PC-3 (cell line): ENCODE data around the gene GNGT1. TPM values are rescaled to one million over a fixed set of nuclear protein-coding genes. Genes with fewer than 3 reads are reported as not detected.

Source experiments
- ATAC-seq: fragments of 200-7000 bp; cut with Tn5 transposase; 2 replicates; pipeline ENCODE4 v1.9.1; 2020; ENCODE audit warnings: mild to moderate bottlenecking, moderate library complexity
- BruUV-seq: library from RNA; stranded (reverse); fragments of 400-500 nt; replicated peaks from 2 replicates; lab custom pipeline; 2021; lab: Mats Ljungman, UMichigan
- CTCF ChIA-PET: fragments of 300-600 bp; sonication (Branson Sonifier 250); formaldehyde crosslinking; loops from one replicate; lab custom pipeline; 2022; ENCODE audit warnings: antibody characterized with exemption; lab: Charles Lee
- POLR2A ChIA-PET: fragments of 300-600 bp; sonication (Branson Sonifier 250); formaldehyde crosslinking; loops from one replicate; lab custom pipeline; 2022; ENCODE audit warnings: antibody characterized with exemption; ENCODE audit not compliant: unreplicated experiment; lab: Charles Lee
- DNase-seq: peaks from one replicate; pipeline ENCODE4 v3.0.0-alpha.2; 2015
- H2AFZ ChIP-seq: fragments of 300-600 bp; sonication (generic); 2 replicates; pipeline ENCODE4 v1.6.0; 2016; ENCODE audit warnings: antibody characterized with exemption, low read length
- H3F3A ChIP-seq: fragments of 300-600 bp; sonication (generic); one replicate; pipeline ENCODE4 v1.6.0; 2017; ENCODE audit warnings: antibody characterized with exemption, low read length, control low read depth, mild to moderate bottlenecking; ENCODE audit not compliant: unreplicated experiment
- H3K27ac ChIP-seq: fragments of 300-600 bp; sonication (generic); 2 replicates; pipeline ENCODE4 v1.5.1; 2016; ENCODE audit warnings: mild to moderate bottlenecking, low read length
- H3K27me3 ChIP-seq: fragments of 300-600 bp; sonication (generic); 2 replicates; pipeline ENCODE4 v1.6.1; 2016; ENCODE audit warnings: low read length, mixed read lengths
- H3K36me3 ChIP-seq: fragments of 300-600 bp; sonication (generic); 2 replicates; pipeline ENCODE4 v1.6.1; 2016; ENCODE audit warnings: low read depth, mixed run types, low read length, mixed read lengths
- H3K4me1 ChIP-seq: fragments of 300-600 bp; sonication (generic); 2 replicates; pipeline ENCODE4 v1.5.1; 2016; ENCODE audit warnings: low read length; ENCODE audit not compliant: insufficient read depth
- H3K4me2 ChIP-seq: fragments of 300-600 bp; sonication (generic); 2 replicates; pipeline ENCODE4 v1.6.0; 2016; ENCODE audit warnings: low read length
- H3K4me3 ChIP-seq: fragments of 300-600 bp; sonication (generic); 2 replicates; pipeline ENCODE4 v1.5.1; 2016; ENCODE audit warnings: mild to moderate bottlenecking, low read length, mixed read lengths
- H3K79me2 ChIP-seq: fragments of 300-600 bp; sonication (generic); 2 replicates; pipeline ENCODE4 v1.6.1; 2017; ENCODE audit warnings: low read length, mixed read lengths
- H3K9ac ChIP-seq: fragments of 300-600 bp; sonication (generic); 2 replicates; pipeline ENCODE4 v1.6.0; 2016; ENCODE audit warnings: mild to moderate bottlenecking, low read length
- H3K9me2 ChIP-seq: fragments of 300-600 bp; sonication (generic); replicated peaks from 2 replicates; pipeline ENCODE4 v1.6.1; 2016; ENCODE audit warnings: mixed run types, low read length, mixed read lengths
- H3K9me3 ChIP-seq: fragments of 300-600 bp; sonication (generic); 2 replicates; pipeline ENCODE4 v1.6.1; 2016; ENCODE audit warnings: low read length, mixed read lengths
- H4K20me1 ChIP-seq: fragments of 300-600 bp; sonication (generic); 2 replicates; pipeline ENCODE4 v1.6.1; 2016; ENCODE audit warnings: low read length, mixed read lengths
- CTCF ChIP-seq: fragments of 300-600 bp; sonication (generic); conservative IDR thresholded peaks from 2 replicates; pipeline ENCODE4 v1.5.1; 2017; ENCODE audit warnings: antibody characterized with exemption, low read depth, mild to moderate bottlenecking, low read length
- EZH2 ChIP-seq: fragments of 300-600 bp; sonication (generic); IDR thresholded peaks from one replicate; pipeline ENCODE4 v1.6.1; 2017; ENCODE audit warnings: antibody characterized with exemption, mild to moderate bottlenecking, low read length; ENCODE audit not compliant: unreplicated experiment
- EZH2phosphoT487 ChIP-seq: fragments of 300-600 bp; sonication (generic); IDR thresholded peaks from 2 replicates; pipeline ENCODE4 v1.6.1; 2018; ENCODE audit warnings: mild to moderate bottlenecking, antibody characterized with exemption, low read length, borderline replicate concordance
- intact Hi-C: fragments of 100-400 bp; cut with micrococcal nuclease; formaldehyde crosslinking; loops from 2 replicates; pipeline ENCODE4 v1.9.0; 2023
- total RNA-seq: library from RNA; depleted of rRNA; stranded (reverse); fragments of >200 nt; gene quantifications from 2 replicates; pipeline ENCODE4 v1.2.3, GENCODE V29; 2014

GNGT1 gene
- total RNA-seq, 1 experiment from 2014 or later, result not detected

GRCh38 chr7:93923942-93924341, 17.6 kb downstream of the GNGT1 start:
- DNase-seq (no peak), ATAC-seq (no peak)
- H3F3A ChIP-seq, result no peaks in the 10 kb centered on the region
- H3K9me3 ChIP-seq, result no peaks in the 10 kb centered on the region
- intact Hi-C loops, result loop anchor here (2.0 to 5.0 kb wide), 2 partner anchors 33 kb away; partner anchors contain the start of gene TFPI2
- H3K36me3 ChIP-seq, result no peaks in the 10 kb centered on the region
- no TSS peak for BruUV-seq
- no peaks in the 10 kb centered on the region for H3K27me3 ChIP-seq
- H3K4me3 ChIP-seq, result no peak overlapping the region
- ChIA-PET POLR2A (no interaction called here), CTCF (no interaction called here)
- H3K79me2 ChIP-seq, result 0 out of 2 replicates have a peak, but pooled peaks cover 6% of the 10 kb centered on the region
- H3K9me2 ChIP-seq, result no peaks in the 10 kb centered on the region
- H3K4me1 ChIP-seq, result no peaks in the 10 kb centered on the region
- peak overlapping the region; percentile 83; the same call in 1 of the 2 replicates for H3K4me2 ChIP-seq
- H4K20me1 ChIP-seq, result no peaks in the 10 kb centered on the region
- no peak overlapping the region for H3K27ac ChIP-seq
- no peak overlapping the region for H2AFZ ChIP-seq
- no peak overlapping the region for H3K9ac ChIP-seq
- TF ChIP-seq CTCF (no peak), EZH2 (no peak), EZH2phosphoT487 (no peak)

- DNase-seq, result no peak
Measured at GRCh38 chr7:93926800-93927199, 20.4 kb downstream of the GNGT1 start.

DNA sequence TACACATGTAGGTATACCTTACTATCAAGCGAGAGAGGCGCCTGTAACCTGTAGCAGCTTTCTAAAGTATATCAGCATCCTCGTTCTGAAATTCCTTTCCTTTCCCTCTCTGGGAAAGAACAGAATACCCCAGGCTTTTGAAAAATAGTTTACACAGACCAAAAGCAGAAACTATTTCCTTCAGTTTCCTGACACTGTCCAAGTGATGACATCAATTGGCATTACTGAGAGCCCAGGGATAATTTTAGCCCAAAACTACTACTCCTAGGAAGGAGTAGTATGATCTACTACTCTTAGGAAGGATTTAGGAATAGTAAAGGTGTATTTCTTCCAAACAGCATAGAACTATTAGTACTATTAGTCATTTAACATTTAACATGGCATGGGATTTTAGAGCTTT, 21.2 kb downstream of the GNGT1 start:
- POLR2A ChIA-PET, result interaction anchor here (0.6 kb wide), 1 partner anchor 268 kb away, joined by 4 read pairs; no protein-coding TSS in a partner anchor
- H3K36me3 ChIP-seq, result no peaks in the 10 kb centered on the region

More at GRCh38 chr7:93926800-93927199, 20.4 kb downstream of the GNGT1 start:
- Histone ChIP-seq H3K4me1 (no peaks in the 10 kb centered on the region), H3K9ac (no peak overlapping the region), H3F3A (no peaks in the 10 kb centered on the region), H3K9me3 (no peaks in the 10 kb centered on the region), H3K4me3 (no peak overlapping the region), H4K20me1 (no peaks in the 10 kb centered on the region), H3K79me2 (0 out of 2 replicates have a peak, but pooled peaks cover 6% of the 10 kb centered on the region), H3K27me3 (no peaks in the 10 kb centered on the region), H3K27ac (no peak overlapping the region), H3K9me2 (no peaks in the 10 kb centered on the region), H2AFZ (no peak overlapping the region), H3K4me2 (no peak overlapping the region), H3K36me3 (no peaks in the 10 kb centered on the region)
- TF ChIP-seq EZH2, result no peak
- ChIA-PET POLR2A (interaction anchor here (0.6 kb wide), 1 partner anchor 36 kb away, joined by 3 read pairs; the partner anchor contains the start of gene TFPI2), CTCF (no interaction called here)
- no TSS peak for BruUV-seq
- intact Hi-C loops, result no loop called here
- ATAC-seq, result no peak

More for the DNA sequence above, 21.2 kb downstream of the GNGT1 start:
- Histone ChIP-seq H3K9me3 (no peaks in the 10 kb centered on the region), H3K27me3 (no peaks in the 10 kb centered on the region), H4K20me1 (no peaks in the 10 kb centered on the region), H2AFZ (no peak overlapping the region), H3K4me2 (no peak overlapping the region), H3K4me1 (no peaks in the 10 kb centered on the region), H3K27ac (no peak overlapping the region), H3F3A (no peaks in the 10 kb centered on the region), H3K4me3 (no peak overlapping the region), H3K79me2 (0 out of 2 replicates have a peak, but pooled peaks cover 6% of the 10 kb centered on the region), H3K9ac (no peak overlapping the region), H3K9me2 (no peaks in the 10 kb centered on the region)
- DNase-seq, result no peak
- no peak for ATAC-seq
- intact Hi-C loops, result no loop called here
- CTCF ChIA-PET, result no interaction called here
- TF ChIP-seq EZH2phosphoT487 (no peak), CTCF (no peak), EZH2 (no peak)
- BruUV-seq, result no TSS peak
